H54 (cell line): ENCODE measurements around the gene KLK2.
"Not testable (repeated sequence)": the region's sequence is repeated elsewhere in the genome, so short reads cannot be mapped to it uniquely, and the experiment has no call there.

ENCODE experiments used
- DNase-seq: peaks from one replicate; pipeline ENCODE4 v3.0.0; 2011; ENCODE audit warnings: low spot score, mixed read lengths; ENCODE audit not compliant: insufficient read length
- FAIRE-seq: peaks from 3 replicates; lab custom pipeline; 2011; peaks lifted over from hg19 to GRCh38; lab: Jason Lieb, UNC
- POLR2A ChIP-seq: IDR thresholded peaks from 2 replicates; pipeline ENCODE4 v1.6.1; 2011; ENCODE audit warnings: low read depth, mild to moderate bottlenecking, low read length

The KLK2 gene

GRCh38 chr19:50893047-50893736 is 20.0 kb downstream of the KLK2 start:
- no peak for DNase-seq
- no peak for TF ChIP-seq POLR2A
- no peak for FAIRE-seq

GRCh38 chr19:50894478-50895356 is 21.5 kb downstream of the KLK2 start:
- no peak for FAIRE-seq
- DNase-seq = no peak
- no peak for TF ChIP-seq POLR2A

GRCh38 chr19:50896089-50896590 is 22.9 kb downstream of the KLK2 start:
- not testable (repeated sequence) for FAIRE-seq, DNase-seq

GRCh38 chr19:50896591-50897190 is 23.5 kb downstream of the KLK2 start:
- DNase-seq (no peak), FAIRE-seq (no peak)
- no peak for TF ChIP-seq POLR2A

GRCh38 chr19:50897191-50897607 is 24.0 kb downstream of the KLK2 start:
- no peak for FAIRE-seq
- DNase-seq = no peak
- no peak for TF ChIP-seq POLR2A

- TF ChIP-seq POLR2A = no peak
- no peak for FAIRE-seq
Observed at GRCh38 chr19:50897612-50898011, 24.4 kb downstream of the KLK2 start.

GRCh38 chr19:50898018-50898417 is 24.8 kb downstream of the KLK2 start:
- FAIRE-seq (no peak), DNase-seq (no peak)
- TF ChIP-seq POLR2A = no peak

More at GRCh38 chr19:50897612-50898011, 24.4 kb downstream of the KLK2 start:
- no peak for DNase-seq

GRCh38 chr19:50899569-50899968 is 26.3 kb downstream of the KLK2 start:
- FAIRE-seq (no peak), DNase-seq (no peak)
- no peak for TF ChIP-seq POLR2A

GRCh38 chr19:50902640-50903039 is 29.4 kb downstream of the KLK2 start:
- FAIRE-seq (no peak), DNase-seq (no peak)
- no peak for TF ChIP-seq POLR2A

GRCh38 chr19:50906217-50906616 is 33.0 kb downstream of the KLK2 start:
- DNase-seq = no peak
- TF ChIP-seq POLR2A = no peak
- no peak for FAIRE-seq

- TF ChIP-seq POLR2A = no peak
- FAIRE-seq (no peak), DNase-seq (no peak)
Observed at GRCh38 chr19:50908336-50908735, 35.1 kb downstream of the KLK2 start.

GRCh38 chr19:50909240-50910070 is 36.2 kb downstream of the KLK2 start:
- FAIRE-seq (no peak), DNase-seq (no peak)
- no peak for TF ChIP-seq POLR2A

- FAIRE-seq (no peak), DNase-seq (no peak)
- TF ChIP-seq POLR2A = no peak
Observed at GRCh38 chr19:50910722-50911121, 37.5 kb downstream of the KLK2 start.
